ENCODE measurements around the gene CYP2A6.

The CYP2A6 gene

GRCh38 chr19:40804783-40805242 lies 45.4 kb downstream of the CYP2A6 start:
- peaks cover 73% of the 10 kb centered on the region for H3K4me1 ChIP-seq (ENCODE audit: insufficient read depth, low read length, severe bottlenecking)
- H3K9ac ChIP-seq (ENCODE audit: low read length) = peak overlapping the region; percentile 61; the same call in 1 of the 2 replicates
- H2AFZ ChIP-seq (ENCODE audit: low read length) = no peak overlapping the region
- no peaks in the 10 kb centered on the region for H3K9me3 ChIP-seq (ENCODE audit: low read length)
- TF ChIP-seq CTCF (IDR thresholded peaks at IDR 0.05; ENCODE audit: low read length) (peak; percentile 36), EZH2 (IDR thresholded peaks at IDR 0.05; ENCODE audit: borderline replicate concordance, low read length) (no peak)
- H4K20me1 ChIP-seq (ENCODE audit: insufficient read depth, low read length) = no peaks in the 10 kb centered on the region
- H3K4me3 ChIP-seq (ENCODE audit: low read depth, low read length, poor library complexity, severe bottlenecking) = peak overlapping the region; percentile 92
- H3K27ac ChIP-seq (ENCODE audit: low read depth, low read length, poor library complexity, severe bottlenecking) = peak overlapping the region; percentile 86
- H3K9me2 ChIP-seq (ENCODE audit: low read depth, low read length) = no peaks in the 10 kb centered on the region
- no peaks in the 10 kb centered on the region for H3K27me3 ChIP-seq (ENCODE audit: insufficient read depth, low read length)
- H3K79me2 ChIP-seq (ENCODE audit: insufficient read depth, low read length) = peaks cover 32% of the 10 kb centered on the region
- H3F3A ChIP-seq (ENCODE audit: insufficient read depth, low read length) = no peaks in the 10 kb centered on the region
- H3K4me2 ChIP-seq (ENCODE audit: low read length) = peak overlapping the region; percentile 92
- peaks cover 70% of the 10 kb centered on the region for H3K36me3 ChIP-seq (ENCODE audit: insufficient read depth, low read length)

- no peaks in the 10 kb centered on the region for H4K20me1 ChIP-seq (ENCODE audit: insufficient read depth, low read length)
- no peaks in the 10 kb centered on the region for H3F3A ChIP-seq (ENCODE audit: insufficient read depth, low read length)
- peak overlapping the region; percentile 61; the same call in 1 of the 2 replicates for H3K9ac ChIP-seq (ENCODE audit: low read length)
- H3K27me3 ChIP-seq (ENCODE audit: insufficient read depth, low read length) = no peaks in the 10 kb centered on the region
- peak overlapping the region; percentile 92 for H3K4me3 ChIP-seq (ENCODE audit: low read depth, low read length, poor library complexity, severe bottlenecking)
- peaks cover 36% of the 10 kb centered on the region for H3K79me2 ChIP-seq (ENCODE audit: insufficient read depth, low read length)
- H2AFZ ChIP-seq (ENCODE audit: low read length) = no peak overlapping the region
- H3K27ac ChIP-seq (ENCODE audit: low read depth, low read length, poor library complexity, severe bottlenecking) = peak overlapping the region; percentile 86
- H3K9me3 ChIP-seq (ENCODE audit: low read length) = no peaks in the 10 kb centered on the region
- TF ChIP-seq CTCF (IDR thresholded peaks at IDR 0.05; ENCODE audit: low read length) (peak; percentile 10; the same call in 1 of the 2 replicates), EZH2 (IDR thresholded peaks at IDR 0.05; ENCODE audit: borderline replicate concordance, low read length) (no peak)
- H3K4me1 ChIP-seq (ENCODE audit: insufficient read depth, low read length, severe bottlenecking) = peaks cover 73% of the 10 kb centered on the region
- peaks cover 63% of the 10 kb centered on the region for H3K36me3 ChIP-seq (ENCODE audit: insufficient read depth, low read length)
- peak overlapping the region; percentile 92 for H3K4me2 ChIP-seq (ENCODE audit: low read length)
- no peaks in the 10 kb centered on the region for H3K9me2 ChIP-seq (ENCODE audit: low read depth, low read length)
Observed at GRCh38 chr19:40803857-40804782, 46.1 kb downstream of the CYP2A6 start.

GRCh38 chr19:40803170-40803856 lies 46.9 kb downstream of the CYP2A6 start:
- Histone ChIP-seq H3K27me3 (ENCODE audit: insufficient read depth, low read length) (no peaks in the 10 kb centered on the region), H3K9me3 (ENCODE audit: low read length) (no peaks in the 10 kb centered on the region), H3K4me1 (ENCODE audit: insufficient read depth, low read length, severe bottlenecking) (peaks cover 75% of the 10 kb centered on the region), H3K79me2 (ENCODE audit: insufficient read depth, low read length) (peaks cover 36% of the 10 kb centered on the region), H3K4me2 (ENCODE audit: low read length) (peak overlapping the region; percentile 92), H3K36me3 (ENCODE audit: insufficient read depth, low read length) (peaks cover 55% of the 10 kb centered on the region), H2AFZ (ENCODE audit: low read length) (no peak overlapping the region), H4K20me1 (ENCODE audit: insufficient read depth, low read length) (no peaks in the 10 kb centered on the region), H3K9me2 (ENCODE audit: low read depth, low read length) (no peaks in the 10 kb centered on the region), H3K4me3 (ENCODE audit: low read depth, low read length, poor library complexity, severe bottlenecking) (peak overlapping the region; percentile 92), H3F3A (ENCODE audit: insufficient read depth, low read length) (no peaks in the 10 kb centered on the region), H3K9ac (ENCODE audit: low read length) (peak overlapping the region; percentile 46; the same call in 1 of the 2 replicates), H3K27ac (ENCODE audit: low read depth, low read length, poor library complexity, severe bottlenecking) (peak overlapping the region; percentile 86)
- TF ChIP-seq CTCF (IDR thresholded peaks at IDR 0.05; ENCODE audit: low read length) (no peak), EZH2 (IDR thresholded peaks at IDR 0.05; ENCODE audit: borderline replicate concordance, low read length) (no peak)
